ENCODE measurements around the gene CDH22.

CDH22 gene

GRCh38 chr20:46322641-46323040 lies 14.3 kb upstream of the CDH22 start:
- DNase-seq: no peak

- DNase-seq: no peak
Observed at GRCh38 chr20:46317685-46318177, 9.4 kb upstream of the CDH22 start.

- no peak for DNase-seq
Observed at GRCh38 chr20:46316984-46317684, 8.8 kb upstream of the CDH22 start.

GRCh38 chr20:46315311-46315710 lies 7.0 kb upstream of the CDH22 start:
- no peak for DNase-seq

GRCh38 chr20:46312945-46313861 lies 4.9 kb upstream of the CDH22 start:
- DNase-seq: no peak

- no peak for DNase-seq
Observed at GRCh38 chr20:46312075-46312944, 4.0 kb upstream of the CDH22 start.

GRCh38 chr20:46311719-46312074 lies 3.4 kb upstream of the CDH22 start:
- DNase-seq: no peak

- no peak for DNase-seq
Observed at GRCh38 chr20:46311039-46311650, 2.8 kb upstream of the CDH22 start.

GRCh38 chr20:46309945-46310344 lies 1.6 kb upstream of the CDH22 start:
- no peak for DNase-seq

- no peak for DNase-seq
Observed at GRCh38 chr20:46307999-46308257, 370 bp downstream of the CDH22 start.

- peak; percentile 69 for DNase-seq
Observed at GRCh38 chr20:46307139-46307998, 929 bp downstream of the CDH22 start.

GRCh38 chr20:46306743-46307138 lies 1.6 kb downstream of the CDH22 start:
- DNase-seq: no peak

- no peak for DNase-seq
Observed at GRCh38 chr20:46305973-46306360, 2.3 kb downstream of the CDH22 start.

- no peak for DNase-seq
Observed at GRCh38 chr20:46305331-46305972, 2.8 kb downstream of the CDH22 start.

GRCh38 chr20:46304852-46305251 lies 3.4 kb downstream of the CDH22 start:
- no peak for DNase-seq

- DNase-seq: no peak
Observed at GRCh38 chr20:46304361-46304760, 3.9 kb downstream of the CDH22 start.

GRCh38 chr20:46303176-46303956 lies 4.9 kb downstream of the CDH22 start:
- DNase-seq: no peak

GRCh38 chr20:46302106-46302505 lies 6.2 kb downstream of the CDH22 start:
- DNase-seq: no peak

- DNase-seq: no peak
Observed at GRCh38 chr20:46300281-46300680, 8.0 kb downstream of the CDH22 start.

GRCh38 chr20:46299078-46299477 lies 9.2 kb downstream of the CDH22 start:
- no peak for DNase-seq

- DNase-seq: no peak
Observed at GRCh38 chr20:46298374-46298773, 9.9 kb downstream of the CDH22 start.
